Endodermal cell (in vitro differentiated cells): ENCODE data around the gene AFF1. TPM values are rescaled to one million over a fixed set of nuclear protein-coding genes. Genes with fewer than 3 reads are reported as not detected.
"Not testable (repeated sequence)": the region's sequence is repeated elsewhere in the genome, so short reads cannot be mapped to it uniquely, and the experiment has no call there.

Experiments
- DNase-seq: peaks from one replicate; pipeline ENCODE4 v3.0.0-alpha.2; 2017
- H3K27ac ChIP-seq: 2 replicates; pipeline ENCODE4 v1.5.1; 2013; ENCODE audit warnings: mild to moderate bottlenecking, low read depth, low read length, moderate library complexity
- H3K27me3 ChIP-seq: 2 replicates; pipeline ENCODE4 v1.6.1; 2013; ENCODE audit warnings: mild to moderate bottlenecking, low read length, moderate library complexity; ENCODE audit not compliant: insufficient read depth, control insufficient read depth, poor library complexity, severe bottlenecking
- H3K36me3 ChIP-seq: 2 replicates; pipeline ENCODE4 v1.7.0; 2013; ENCODE audit warnings: mild to moderate bottlenecking, low read length, moderate library complexity; ENCODE audit not compliant: control insufficient read depth, insufficient read depth
- H3K4me1 ChIP-seq: one replicate; pipeline ENCODE4 v1.7.0; 2013; ENCODE audit warnings: low read length; ENCODE audit not compliant: control insufficient read depth, insufficient read depth
- H3K4me3 ChIP-seq: 2 replicates; pipeline ENCODE4 v1.5.1; 2013; ENCODE audit warnings: mild to moderate bottlenecking, low read length, moderate library complexity
- H3K9ac ChIP-seq: 2 replicates; pipeline ENCODE4 v1.6.1; 2013; ENCODE audit warnings: mild to moderate bottlenecking, low read length, moderate library complexity; ENCODE audit not compliant: poor library complexity, severe bottlenecking; ENCODE audit errors: extremely low read depth
- H3K9me3 ChIP-seq: 2 replicates; pipeline ENCODE4 v1.6.1; 2013; ENCODE audit warnings: mild to moderate bottlenecking, low read length, moderate library complexity; ENCODE audit not compliant: control insufficient read depth
- H3K27ac Mint-ChIP-seq: 2 replicates; pipeline ENCODE4 v1.8.0; 2020; ENCODE audit warnings: mixed read lengths
- H3K27me3 Mint-ChIP-seq: 2 replicates; pipeline ENCODE4 v1.8.0; 2021; ENCODE audit warnings: mild to moderate bottlenecking, mixed read lengths; ENCODE audit not compliant: insufficient read depth
- H3K36me3 Mint-ChIP-seq: 2 replicates; pipeline ENCODE4 v1.8.0; 2020; ENCODE audit warnings: low read depth, mixed read lengths
- H3K4me1 Mint-ChIP-seq: 2 replicates; pipeline ENCODE4 v1.8.0; 2020; ENCODE audit warnings: mixed read lengths
- H3K4me3 Mint-ChIP-seq: 2 replicates; pipeline ENCODE4 v1.8.0; 2020; ENCODE audit warnings: mild to moderate bottlenecking, moderate library complexity, mixed read lengths
- H3K9me3 Mint-ChIP-seq: 2 replicates; pipeline ENCODE4 v1.8.0; 2020; ENCODE audit warnings: mild to moderate bottlenecking, mixed read lengths
- WGBS, 2 experiments: methylation state at CpG; one replicate each; pipeline versions ENCODE4 v1.1.5 to v1.1.7; 2013; ENCODE audit warnings: missing lambda C conversion rate in 2 of 2, mixed read lengths in 1 of 2; ENCODE audit not compliant: insufficient coverage in 1 of 2, insufficient read length in 1 of 2; 5-methylcytosine and 5-hydroxymethylcytosine counted together
- total RNA-seq, 2 donors: library from RNA; stranded (reverse); fragmentation: NEBNext Ultra II Directional in 1 of 2; extraction: Animal tissue kit (Norgen Biotek cat#: 25700) in 1 of 2; gene quantifications; 2 replicates in 1 of 2; 3 replicates in 1 of 2; pipeline ENCODE4 v1.2.1, GENCODE V29; 2021
- TF ChIP-seq, protein P1 (sequence below): fragments of 200-600 bp; sonication (generic); conservative IDR thresholded peaks from 2 replicates; pipeline ENCODE4 v1.5.0; 2021; ENCODE audit warnings: antibody characterized with exemption, mild to moderate bottlenecking

The AFF1 gene
- total RNA-seq, 2 donors from 2014 or later = 134 to 171 TPM

DNA sequence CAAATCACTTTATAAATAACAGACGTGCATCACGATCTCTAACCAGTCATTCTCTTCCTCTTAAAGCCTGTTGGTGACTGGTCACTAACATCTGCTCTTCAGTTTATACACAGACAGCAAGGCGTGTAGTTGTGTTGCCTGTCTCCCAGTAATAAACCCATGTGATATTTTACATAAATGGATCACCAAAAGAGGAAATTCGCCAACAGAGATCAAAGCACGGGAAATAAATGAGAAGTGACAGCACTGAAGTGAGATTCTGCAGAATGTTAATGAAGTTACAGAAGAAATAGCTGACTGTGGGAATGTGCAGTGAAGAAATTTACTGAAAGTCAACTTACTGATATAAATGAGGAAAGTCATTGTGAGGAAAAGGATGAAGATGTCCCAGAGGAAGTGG lies 47.0 kb downstream of the AFF1 start:
- H3K4me1 ChIP-seq = peaks cover 5% of the 10 kb centered on the region
- no peak overlapping the region for H3K27ac ChIP-seq
- TF ChIP-seq, protein P1, sequence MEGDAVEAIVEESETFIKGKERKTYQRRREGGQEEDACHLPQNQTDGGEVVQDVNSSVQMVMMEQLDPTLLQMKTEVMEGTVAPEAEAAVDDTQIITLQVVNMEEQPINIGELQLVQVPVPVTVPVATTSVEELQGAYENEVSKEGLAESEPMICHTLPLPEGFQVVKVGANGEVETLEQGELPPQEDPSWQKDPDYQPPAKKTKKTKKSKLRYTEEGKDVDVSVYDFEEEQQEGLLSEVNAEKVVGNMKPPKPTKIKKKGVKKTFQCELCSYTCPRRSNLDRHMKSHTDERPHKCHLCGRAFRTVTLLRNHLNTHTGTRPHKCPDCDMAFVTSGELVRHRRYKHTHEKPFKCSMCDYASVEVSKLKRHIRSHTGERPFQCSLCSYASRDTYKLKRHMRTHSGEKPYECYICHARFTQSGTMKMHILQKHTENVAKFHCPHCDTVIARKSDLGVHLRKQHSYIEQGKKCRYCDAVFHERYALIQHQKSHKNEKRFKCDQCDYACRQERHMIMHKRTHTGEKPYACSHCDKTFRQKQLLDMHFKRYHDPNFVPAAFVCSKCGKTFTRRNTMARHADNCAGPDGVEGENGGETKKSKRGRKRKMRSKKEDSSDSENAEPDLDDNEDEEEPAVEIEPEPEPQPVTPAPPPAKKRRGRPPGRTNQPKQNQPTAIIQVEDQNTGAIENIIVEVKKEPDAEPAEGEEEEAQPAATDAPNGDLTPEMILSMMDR = no peak
- H3K36me3 ChIP-seq = peaks cover 1% of the 10 kb centered on the region
- 93 to 94% methylated on average over 5 of the region's 5 CpGs for WGBS, 2 experiments
- H3K27me3 ChIP-seq = no peaks in the 10 kb centered on the region
- no peak overlapping the region for H3K27ac Mint-ChIP-seq
- no peak overlapping the region for H3K4me3 ChIP-seq
- no peaks in the 10 kb centered on the region for H3K27me3 Mint-ChIP-seq
- peaks cover 20% of the 10 kb centered on the region for H3K36me3 Mint-ChIP-seq
- H3K9me3 Mint-ChIP-seq = peaks cover 3% of the 10 kb centered on the region
- H3K9me3 ChIP-seq = no peaks in the 10 kb centered on the region
- H3K4me3 Mint-ChIP-seq = no peak overlapping the region
- no peak for DNase-seq
- H3K4me1 Mint-ChIP-seq = peaks cover 11% of the 10 kb centered on the region
- H3K9ac ChIP-seq = no peak overlapping the region

DNA sequence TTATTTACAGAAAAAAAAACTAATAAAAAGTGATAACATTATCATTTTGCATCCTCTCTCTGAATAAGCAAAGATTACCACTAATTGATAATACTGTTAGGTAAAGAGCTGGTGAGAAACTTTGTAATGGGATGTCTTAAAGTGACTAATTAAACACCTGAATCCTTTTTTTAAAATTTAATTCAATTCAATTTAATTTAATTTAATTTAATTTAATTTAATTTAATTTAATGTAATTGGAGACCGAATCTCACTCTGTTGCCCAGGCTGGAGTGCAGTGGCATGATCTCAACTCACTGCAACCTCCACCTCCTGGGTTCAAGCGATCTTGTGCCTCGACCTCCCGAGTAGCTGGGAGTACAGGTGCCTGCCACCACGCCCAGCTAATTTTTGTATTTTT lies 51.0 kb downstream of the AFF1 start:
- not testable (repeated sequence) for H3K4me3 ChIP-seq, H3K9me3 ChIP-seq, H3K4me1 ChIP-seq, H3K4me3 Mint-ChIP-seq, H3K9ac ChIP-seq, H3K36me3 ChIP-seq, H3K27me3 ChIP-seq, DNase-seq, H3K4me1 Mint-ChIP-seq, H3K27ac ChIP-seq, H3K9me3 Mint-ChIP-seq, H3K27me3 Mint-ChIP-seq, H3K27ac Mint-ChIP-seq
- 99% methylated on average over 5 of the region's 5 CpGs; no CpG with 5 or more reads in 1 of the 2 experiments for WGBS, 2 experiments
- peaks cover 48% of the 10 kb centered on the region for H3K36me3 Mint-ChIP-seq

DNA sequence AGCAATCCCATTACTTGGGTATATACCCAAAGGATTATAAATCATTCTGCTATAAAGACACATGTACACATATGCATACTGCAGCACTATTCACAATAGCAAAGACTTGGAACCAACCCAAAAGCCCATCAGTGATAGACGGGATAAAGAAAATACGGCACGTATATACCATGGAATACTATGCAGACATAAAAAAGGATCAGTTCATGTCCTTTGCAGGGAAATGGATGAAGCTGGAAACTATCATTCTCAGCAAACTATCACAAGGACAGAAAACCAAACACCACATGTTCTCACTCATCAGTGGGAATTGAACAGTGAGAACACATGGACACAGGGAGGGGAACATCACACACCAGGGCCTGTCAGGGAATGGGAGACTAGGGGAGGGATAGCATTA lies 54.8 kb downstream of the AFF1 start:
- Mint-ChIP-seq H3K4me1 (peaks cover 20% of the 10 kb centered on the region), H3K36me3 (peaks cover 36% of the 10 kb centered on the region)
- not testable (repeated sequence) for H3K9me3 Mint-ChIP-seq, H3K9me3 ChIP-seq, H3K27ac Mint-ChIP-seq, H3K27ac ChIP-seq, DNase-seq, H3K4me3 ChIP-seq, H3K9ac ChIP-seq, H3K4me3 Mint-ChIP-seq, H3K27me3 ChIP-seq, H3K27me3 Mint-ChIP-seq, H3K4me1 ChIP-seq, H3K36me3 ChIP-seq
- WGBS, 2 experiments = 83 to 95% methylated on average over 1 to 3 of the region's 3 CpGs

DNA sequence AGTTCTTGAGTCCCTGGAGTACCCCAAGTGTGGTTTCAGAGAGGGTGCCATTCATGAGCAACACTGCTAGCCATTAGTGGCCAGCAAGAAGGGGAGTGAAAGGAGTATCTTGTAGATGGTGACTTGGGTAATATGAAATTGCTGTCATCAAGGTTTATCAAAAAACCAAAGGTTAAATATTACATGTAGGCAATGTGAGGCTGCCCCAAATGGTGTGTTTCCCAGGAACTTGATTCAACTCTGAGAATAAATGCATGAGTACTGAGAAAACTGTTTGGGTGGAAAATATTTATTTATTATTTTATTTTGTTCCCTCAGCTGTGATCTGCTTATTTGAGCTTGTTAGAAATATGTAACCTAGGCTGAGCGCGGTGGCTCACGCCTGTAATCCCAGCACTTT lies 55.7 kb downstream of the AFF1 start:
- Mint-ChIP-seq H3K27me3 (no peaks in the 10 kb centered on the region), H3K4me3 (no peak overlapping the region), H3K27ac (peak overlapping the region; percentile 28), H3K4me1 (peaks cover 22% of the 10 kb centered on the region), H3K9me3 (peaks cover 12% of the 10 kb centered on the region), H3K36me3 (peaks cover 40% of the 10 kb centered on the region)
- Histone ChIP-seq H3K36me3 (no peaks in the 10 kb centered on the region), H3K9me3 (no peaks in the 10 kb centered on the region), H3K27me3 (no peaks in the 10 kb centered on the region), H3K9ac (no peak overlapping the region), H3K27ac (no peak overlapping the region), H3K4me1 (no peaks in the 10 kb centered on the region), H3K4me3 (no peak overlapping the region)
- TF ChIP-seq, protein P1 = no peak
- no peak for DNase-seq
- 93 to 100% methylated on average over 2 to 3 of the region's 3 CpGs for WGBS, 2 experiments
